Left lung (tissue), 14 donors: Measurements from ENCODE around the gene C2orf49. TPM values are rescaled to one million over a fixed set of nuclear protein-coding genes. Genes with fewer than 3 reads are reported as not detected.
A peak's percentile ranks its signal among the peaks of the same experiment; 100 is the strongest.

Experiments
- ATAC-seq: fragments of 200-7000 bp; cut with Tn5 transposase; one replicate; pipeline ENCODE4 v1.9.1; 2020; ENCODE audit warnings: moderate library complexity
- DNase-seq, 4 donors: peaks; one replicate each; pipeline ENCODE4 v3.0.0-alpha.2; 2013 to 2020
- H3K27ac ChIP-seq, 2 donors: fragments of 200-600 bp; sonication (generic) in 1 of 2; one replicate each; pipeline versions ENCODE4 v1.5.0 to v1.8.0; 2020 to 2021
- H3K27me3 ChIP-seq, 2 donors: fragments of 200-600 bp; sonication (generic) in 1 of 2; one replicate each; pipeline versions ENCODE4 v1.5.0 to v1.8.0; 2020 to 2021
- H3K36me3 ChIP-seq, 2 donors: fragments of 200-600 bp; sonication (generic) in 1 of 2; one replicate each; pipeline versions ENCODE4 v1.5.0 to v1.8.0; 2020 to 2021
- H3K4me1 ChIP-seq, 2 donors: fragments of 200-600 bp; one replicate each; pipeline ENCODE4 v1.8.0; 2021
- H3K4me3 ChIP-seq, 2 donors: fragments of 200-600 bp; sonication (generic) in 1 of 2; one replicate each; pipeline versions ENCODE4 v1.5.0 to v1.8.0; 2020 to 2021; ENCODE audit warnings: mild to moderate bottlenecking in 1 of 2
- H3K9me3 ChIP-seq, 2 donors: fragments of 200-600 bp; sonication (generic) in 1 of 2; one replicate each; pipeline versions ENCODE4 v1.5.0 to v1.8.0; 2020 to 2021
- CTCF ChIP-seq, 2 donors: fragments of 200-600 bp; sonication (generic) in 1 of 2; IDR thresholded peaks; one replicate each; pipeline versions ENCODE4 v1.5.0 to v1.8.0; 2021; ENCODE audit warnings: antibody characterized with exemption in 2 of 2
- intact Hi-C, 2 donors: fragments of 100-400 bp; cut with DNase I; formaldehyde crosslinking; loops; one replicate each; pipeline versions ENCODE4 v1.11.2 to v1.14.2; 2022
- long read RNA-seq, 12 donors: library from polyadenylated mRNA in 2 of 12; unstranded in 2 of 12; transcript quantifications; one replicate each; pipeline ENCODE4 v2.0.0 and lab custom pipeline, GENCODE V29; 2019 to 2026
- polyA plus RNA-seq, 6 donors: library from polyadenylated mRNA; unstranded; fragments of 120-200 nt; gene quantifications; one replicate each; pipeline ENCODE4 v1.2.1, GENCODE V29; 2013; ENCODE audit not compliant: insufficient read length in 6 of 6
- total RNA-seq, 2 donors: library from RNA; stranded (reverse); fragmentation: NEBNext Ultra II Directional; extraction: Animal tissue kit (Norgen Biotek cat#: 25700); gene quantifications; one replicate each; pipeline ENCODE4 v1.2.1, GENCODE V29; 2021
- donor health status: DM: no; HTN: yes; CAD: no.
- donor health status: DM: no; HTN: no; CAD: no.

C2orf49 gene
- 10 to 100 TPM; 15.7 TPM for total RNA-seq
- 10 to 100 TPM; 25.0 to 29.8 (median 26.1) TPM for polyA plus RNA-seq
- long read RNA-seq, donor 1, full-length matches to known transcripts = 15 of 15 reads
- long read RNA-seq, donor 1, partial matches to known transcripts = 0 of 15 reads
- long read RNA-seq, donor 1, other reads (novel, unspliced or antisense) = 0 of 15 reads
- long read RNA-seq, donor 2, full-length matches to known transcripts = 10 of 15 reads
- long read RNA-seq, donor 2, partial matches to known transcripts = 5 of 15 reads
- long read RNA-seq, donor 2, other reads (novel, unspliced or antisense) = 0 of 15 reads
- long read RNA-seq, donor 3, full-length matches to known transcripts = 7 of 7 reads
- long read RNA-seq, donor 3, partial matches to known transcripts = 0 of 7 reads
- long read RNA-seq, donor 3, other reads (novel, unspliced or antisense) = 0 of 7 reads
- long read RNA-seq, donor 4, full-length matches to known transcripts = 3 of 3 reads
- long read RNA-seq, donor 4, partial matches to known transcripts = 0 of 3 reads
- long read RNA-seq, donor 4, other reads (novel, unspliced or antisense) = 0 of 3 reads
- long read RNA-seq, donor 5, full-length matches to known transcripts = 9 of 26 reads
- long read RNA-seq, donor 5, partial matches to known transcripts = 17 of 26 reads
- long read RNA-seq, donor 5, other reads (novel, unspliced or antisense) = 0 of 26 reads
- long read RNA-seq, donor 6, full-length matches to known transcripts = 6 of 6 reads
- long read RNA-seq, donor 6, partial matches to known transcripts = 0 of 6 reads
- long read RNA-seq, donor 6, other reads (novel, unspliced or antisense) = 0 of 6 reads
- long read RNA-seq, donor 7, full-length matches to known transcripts = 8 of 8 reads
- long read RNA-seq, donor 7, partial matches to known transcripts = 0 of 8 reads
- long read RNA-seq, donor 7, other reads (novel, unspliced or antisense) = 0 of 8 reads
- long read RNA-seq, donor 8, full-length matches to known transcripts = 9 of 9 reads
- long read RNA-seq, donor 8, partial matches to known transcripts = 0 of 9 reads
- long read RNA-seq, donor 8, other reads (novel, unspliced or antisense) = 0 of 9 reads
- long read RNA-seq, donor 9 = 0 reads
- long read RNA-seq, donor 10, full-length matches to known transcripts = 4 of 5 reads
- long read RNA-seq, donor 10, partial matches to known transcripts = 1 of 5 reads
- long read RNA-seq, donor 10, other reads (novel, unspliced or antisense) = 0 of 5 reads
- long read RNA-seq, donor 11, full-length matches to known transcripts = 15 of 15 reads
- long read RNA-seq, donor 11, partial matches to known transcripts = 0 of 15 reads
- long read RNA-seq, donor 11, other reads (novel, unspliced or antisense) = 0 of 15 reads
- long read RNA-seq, donor 12, full-length matches to known transcripts = 11 of 11 reads
- long read RNA-seq, donor 12, partial matches to known transcripts = 0 of 11 reads
- long read RNA-seq, donor 12, other reads (novel, unspliced or antisense) = 0 of 11 reads

DNA sequence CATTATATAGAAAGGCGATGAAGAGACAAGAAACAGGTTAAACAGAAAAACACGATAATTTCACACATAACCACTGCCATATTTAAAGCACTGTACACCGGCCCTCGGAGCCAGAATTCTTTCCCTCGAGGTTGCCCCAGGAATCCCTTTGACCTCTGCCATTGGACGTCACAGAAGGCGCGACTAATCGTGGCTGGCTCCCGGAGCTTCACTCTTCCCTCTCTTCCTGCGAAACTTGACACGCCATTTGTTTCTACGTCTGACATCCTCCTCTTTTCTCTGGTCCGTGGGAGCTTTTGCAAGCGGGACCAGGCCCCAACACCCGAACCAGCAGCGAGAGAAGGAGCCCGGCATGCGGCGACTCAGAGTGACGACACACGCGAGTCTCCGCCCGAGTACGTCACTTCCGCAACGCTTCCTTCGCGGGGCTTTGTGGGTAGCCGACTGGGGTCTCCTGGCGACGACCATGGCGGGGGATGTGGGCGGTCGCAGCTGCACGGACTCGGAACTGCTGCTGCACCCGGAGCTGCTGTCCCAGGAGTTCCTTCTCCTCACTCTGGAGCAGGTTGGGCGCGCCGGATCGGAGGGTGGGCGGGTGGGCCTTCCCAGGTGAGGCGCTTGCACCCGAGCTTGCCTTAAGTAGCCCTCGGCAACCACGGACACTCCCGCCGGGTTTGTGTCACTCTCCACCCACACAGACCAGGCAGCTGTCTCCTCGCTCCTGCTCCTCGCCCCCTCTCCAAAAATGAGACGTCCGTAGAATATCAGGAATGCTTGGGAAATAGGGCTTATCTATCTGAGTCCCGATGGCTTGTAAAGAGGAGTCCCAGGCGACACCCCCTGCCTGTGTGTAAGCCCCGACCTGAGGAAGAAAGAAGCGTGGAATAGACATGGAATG is at the start of gene C2orf49:
Gene C2orf49, plus strand, starts transcription at position 419 of the 898 bp plus-strand sequence. Its CDS starts 48 bp downstream, at position 467.
- DNase-seq (peak; percentile 88 to 96 (median 93)), ATAC-seq (peak; percentile 96)
- Histone ChIP-seq H3K27ac (peak within 1 kb of the TSS; percentile 91 to 95), H3K36me3 (peaks cover 0 to 23% of the 10 kb centered on the region in 2 donors), H3K9me3 (no peaks in the 10 kb centered on the region), H3K4me3 (peak within 1 kb of the TSS; percentile 69 to 84), H3K4me1 (peaks cover 18 to 32% of the 10 kb centered on the region in 2 donors), H3K27me3 (no peaks in the 10 kb centered on the region)
- intact Hi-C loops = no loop called here
- no peak for TF ChIP-seq CTCF (IDR thresholded peaks at IDR 0.05)

- no peak for DNase-seq
- intact Hi-C loops = no loop called here
- Histone ChIP-seq H3K4me1 (no peaks in the 10 kb centered on the region), H3K4me3 (no peak overlapping the region), H3K27me3 (no peaks in the 10 kb centered on the region), H3K27ac (no peak overlapping the region), H3K9me3 (no peaks in the 10 kb centered on the region), H3K36me3 (peaks cover 0 to 81% of the 10 kb centered on the region in 2 donors)
- peak in 1 of 2 donors; percentile 18 for TF ChIP-seq CTCF (IDR thresholded peaks at IDR 0.05)
- ATAC-seq = no peak
Measured at GRCh38 chr2:105287692-105288091, 49.6 kb upstream of the C2orf49 start.

GRCh38 chr2:105288133-105288532 is 49.2 kb upstream of the C2orf49 start:
- DNase-seq = no peak
- Histone ChIP-seq H3K4me3 (no peak overlapping the region), H3K9me3 (no peaks in the 10 kb centered on the region), H3K27me3 (no peaks in the 10 kb centered on the region), H3K36me3 (peaks cover 0 to 81% of the 10 kb centered on the region in 2 donors), H3K27ac (no peak overlapping the region), H3K4me1 (no peaks in the 10 kb centered on the region)
- no peak for ATAC-seq
- intact Hi-C loops = no loop called here
- TF ChIP-seq CTCF (IDR thresholded peaks at IDR 0.05) = no peak

GRCh38 chr2:105290981-105291660 is 46.2 kb upstream of the C2orf49 start:
- TF ChIP-seq CTCF (IDR thresholded peaks at IDR 0.05) = no peak
- Histone ChIP-seq H3K4me3 (no peak overlapping the region), H3K4me1 (no peaks in the 10 kb centered on the region), H3K36me3 (peaks cover 0 to 81% of the 10 kb centered on the region in 2 donors), H3K9me3 (no peaks in the 10 kb centered on the region), H3K27me3 (no peaks in the 10 kb centered on the region), H3K27ac (no peak overlapping the region)
- intact Hi-C loops = no loop called here
- ATAC-seq (no peak), DNase-seq (no peak)
